ENCODE data around the gene R3HCC1L.
"Not testable (repeated sequence)": the region's sequence is repeated elsewhere in the genome, so short reads cannot be mapped to it uniquely, and the experiment has no call there.

R3HCC1L gene

GRCh38 chr10:98182351-98182915 lies 48.0 kb downstream of the R3HCC1L start:
- DNase-seq = not testable (repeated sequence)

DNA sequence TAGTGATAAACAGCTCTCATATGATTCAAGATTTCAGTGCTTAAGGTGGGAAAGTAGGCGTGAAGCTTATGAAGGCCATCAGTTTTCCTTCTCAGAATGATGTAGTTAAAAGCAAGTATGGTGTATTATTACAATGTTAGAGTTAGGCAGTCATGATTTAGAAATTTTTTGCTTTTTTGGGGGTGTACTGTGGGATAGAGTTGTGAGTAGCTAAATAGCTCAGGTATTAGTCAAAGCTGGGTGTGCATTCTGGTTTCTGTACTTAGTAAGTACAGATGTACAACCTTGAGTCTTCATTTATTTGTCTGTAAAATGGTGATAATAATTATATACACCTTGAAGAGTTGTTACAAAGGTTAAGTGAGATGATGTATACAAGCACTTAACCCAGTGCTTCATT lies 52.2 kb downstream of the R3HCC1L start:
- DNase-seq = no peak

GRCh38 chr10:98190773-98191172 lies 56.3 kb downstream of the R3HCC1L start:
- DNase-seq = not testable (repeated sequence)

- no peak for DNase-seq
These were observed 58.6 kb downstream of the R3HCC1L start for GRCh38 chr10:98193037-98193436.

- DNase-seq = no peak
These were observed 60.2 kb downstream of the R3HCC1L start for GRCh38 chr10:98194633-98195032.

- DNase-seq = no peak
These were observed 60.7 kb downstream of the R3HCC1L start for GRCh38 chr10:98195120-98195519.

DNA sequence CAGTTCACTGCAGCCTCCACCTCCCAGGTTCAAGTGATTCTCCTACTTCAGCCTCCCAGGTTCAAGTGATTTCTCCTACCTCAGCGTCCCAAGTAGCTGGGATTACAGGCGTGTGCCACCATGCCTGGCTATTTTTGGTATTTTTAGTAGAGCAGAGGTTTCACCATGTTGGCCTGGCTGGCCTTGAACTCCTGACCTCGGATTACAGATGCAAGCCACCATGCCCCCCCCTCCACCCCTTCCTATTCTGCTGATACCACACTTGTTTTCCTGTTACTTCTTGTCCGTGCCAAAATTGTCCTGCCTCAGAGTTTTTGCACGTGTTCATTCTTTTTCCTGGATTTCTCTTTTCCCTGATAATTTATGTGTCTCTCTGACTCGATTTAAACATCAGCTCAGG lies 62.5 kb downstream of the R3HCC1L start:
- DNase-seq = no peak

DNA sequence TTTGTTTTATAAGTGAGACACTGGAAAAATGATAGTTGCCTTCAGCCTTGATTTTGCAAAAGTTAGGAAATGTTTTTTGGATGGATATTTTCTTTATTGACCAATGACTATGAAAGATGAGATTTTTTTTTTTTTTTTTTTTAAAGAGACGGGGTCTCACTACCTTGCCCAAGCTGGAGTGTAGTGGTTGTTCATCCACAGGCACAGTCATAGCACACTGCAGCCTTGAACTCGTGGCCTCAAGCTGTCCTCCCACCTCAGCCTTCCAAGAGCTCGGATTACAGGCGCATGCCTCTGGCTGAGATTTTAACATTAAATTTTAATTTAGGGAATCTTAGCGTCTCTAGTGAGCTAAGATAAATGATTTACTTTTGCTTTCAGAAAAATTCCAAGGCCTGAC lies 67.3 kb downstream of the R3HCC1L start:
- no peak for DNase-seq

DNA sequence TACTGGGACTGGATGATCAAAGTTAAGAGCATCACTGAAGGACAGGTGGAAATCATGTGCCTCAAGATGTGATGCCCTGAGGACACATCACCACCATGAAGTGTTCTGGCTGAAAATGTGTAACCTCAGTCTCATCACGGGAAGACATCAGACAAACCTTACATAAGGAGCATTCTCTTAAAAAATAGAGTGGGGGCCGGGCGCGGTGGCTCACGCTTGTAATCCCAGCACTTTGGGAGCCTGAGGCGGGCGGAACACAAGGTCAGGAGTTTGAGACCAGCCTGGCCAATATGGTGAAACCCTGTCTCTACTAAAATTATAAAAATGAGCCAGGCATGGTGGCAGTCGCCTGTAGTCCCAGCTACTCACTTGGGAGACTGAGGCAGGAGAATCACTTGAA lies 67.9 kb downstream of the R3HCC1L start:
- DNase-seq = no peak

GRCh38 chr10:98205351-98205750 lies 70.9 kb downstream of the R3HCC1L start:
- no peak for DNase-seq

DNA sequence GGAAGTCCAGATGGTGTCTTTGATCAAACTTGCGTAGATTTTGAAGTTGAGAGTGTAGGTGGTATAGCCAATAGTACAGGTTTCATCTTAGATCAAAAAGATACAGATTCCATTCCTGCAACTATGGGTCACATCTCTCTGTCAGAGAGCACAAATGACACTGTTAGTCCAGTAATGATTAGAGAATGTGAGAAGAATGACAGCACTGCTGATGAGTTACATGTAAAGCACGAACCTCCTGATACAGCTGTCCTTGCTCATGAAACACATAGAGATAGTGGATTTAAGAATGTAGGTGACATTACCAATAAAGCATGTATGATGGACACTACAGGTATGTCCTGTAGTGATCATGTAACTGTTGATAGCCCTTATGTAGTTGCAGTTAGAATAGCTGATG lies 74.5 kb downstream of the R3HCC1L start:
- DNase-seq = no peak

DNA sequence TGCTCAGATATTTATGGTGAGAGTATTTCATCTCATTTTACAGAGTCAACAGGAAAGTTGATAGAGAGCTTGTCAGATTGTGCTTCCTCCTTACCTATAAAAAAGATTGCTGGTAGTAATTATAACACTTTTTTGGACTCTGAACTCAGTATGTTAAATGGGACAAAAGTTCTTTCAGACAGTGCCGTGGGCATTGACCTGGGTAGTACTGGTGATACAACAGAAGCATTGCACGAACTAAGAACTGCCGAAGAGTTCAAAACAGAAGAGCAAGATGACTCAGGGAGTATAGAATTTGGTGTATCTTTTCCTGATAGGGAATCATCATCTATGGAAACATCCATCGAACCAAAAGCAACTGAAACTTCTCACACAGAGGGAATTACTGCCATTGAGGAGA lies 75.0 kb downstream of the R3HCC1L start:
- DNase-seq = no peak

GRCh38 chr10:98212196-98212595 lies 77.7 kb downstream of the R3HCC1L start:
- DNase-seq = no peak

- no peak for DNase-seq
These were observed 79.3 kb downstream of the R3HCC1L start for GRCh38 chr10:98213740-98214139.

- no peak for DNase-seq
These were observed 80.9 kb downstream of the R3HCC1L start for GRCh38 chr10:98215373-98215772.

GRCh38 chr10:98217801-98218200 lies 83.3 kb downstream of the R3HCC1L start:
- no peak for DNase-seq

GRCh38 chr10:98223874-98224273 lies 89.4 kb downstream of the R3HCC1L start:
- DNase-seq = no peak

GRCh38 chr10:98224509-98224908 lies 90.1 kb downstream of the R3HCC1L start:
- no peak for DNase-seq

DNA sequence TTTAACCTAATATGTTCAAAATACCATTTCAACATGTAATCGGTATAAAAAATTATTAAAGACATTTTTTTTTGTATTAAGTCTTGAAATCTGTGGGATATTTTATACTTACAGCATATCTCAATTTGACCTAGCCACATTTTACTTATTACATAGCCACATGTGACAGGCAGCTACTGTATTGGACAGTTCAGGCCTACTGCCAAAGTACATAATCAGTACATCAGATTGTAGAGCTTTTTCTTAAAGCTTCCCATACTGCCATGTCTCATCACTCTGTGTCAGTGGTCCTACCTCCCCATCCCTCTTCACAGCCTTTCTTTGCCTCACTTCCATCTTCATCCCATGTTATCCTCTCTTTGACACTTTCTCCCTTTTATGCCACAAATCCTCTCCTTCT lies 90.5 kb downstream of the R3HCC1L start:
- no peak for DNase-seq

DNA sequence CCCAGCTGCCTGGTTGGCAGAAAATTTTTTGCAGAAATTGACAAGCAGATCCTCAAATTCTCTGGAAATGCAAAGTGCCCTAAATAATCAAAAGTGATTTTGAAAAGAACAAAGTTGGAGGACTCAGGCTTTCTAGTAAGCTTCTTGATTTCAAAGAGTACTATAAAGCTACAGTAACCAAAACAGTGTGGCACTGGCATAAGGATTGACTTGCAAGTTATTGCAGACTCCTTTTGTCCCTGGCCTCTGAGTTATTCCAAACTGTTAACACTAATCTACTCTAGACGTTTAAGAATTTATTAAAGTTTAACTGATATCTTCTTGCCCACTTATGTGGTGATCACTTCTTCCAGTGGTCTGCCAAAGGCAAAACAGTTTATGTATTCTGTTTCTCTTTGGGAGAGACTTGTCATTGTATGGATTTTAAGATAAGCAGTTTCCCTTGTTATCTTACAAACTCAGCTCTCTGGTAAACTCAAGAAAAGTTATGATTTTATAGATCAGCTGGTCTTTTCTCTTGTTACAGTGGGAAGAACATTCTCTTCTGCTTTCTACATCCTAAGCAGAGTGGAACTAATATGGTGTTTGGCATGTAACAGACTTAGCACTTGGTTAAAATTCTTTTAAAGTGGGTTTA lies 92.2 kb downstream of the R3HCC1L start:
- no peak for DNase-seq

GRCh38 chr10:98227713-98228112 lies 93.3 kb downstream of the R3HCC1L start:
- not testable (repeated sequence) for DNase-seq

DNA sequence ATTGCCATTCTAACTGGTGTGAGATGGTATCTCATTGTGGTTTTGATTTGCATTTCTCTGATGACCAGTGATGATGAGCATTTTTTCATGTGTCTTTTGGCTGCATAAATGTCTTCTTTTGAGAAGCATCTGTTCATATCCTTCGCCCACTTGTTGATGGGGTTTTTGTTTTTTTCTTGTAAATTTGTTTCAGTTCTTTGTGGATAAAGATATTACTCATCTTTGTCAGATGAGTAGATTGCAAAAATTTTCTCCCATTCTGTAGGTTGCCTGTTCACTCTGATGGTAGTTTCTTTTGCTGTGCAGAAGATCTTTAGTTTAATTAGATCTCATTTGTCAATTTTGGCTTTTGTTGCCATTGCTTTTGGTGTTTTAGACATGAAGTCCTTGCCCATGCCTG lies 93.8 kb downstream of the R3HCC1L start:
- not testable (repeated sequence) for DNase-seq

GRCh38 chr10:98231417-98231816 lies 97.0 kb downstream of the R3HCC1L start:
- no peak for DNase-seq

DNA sequence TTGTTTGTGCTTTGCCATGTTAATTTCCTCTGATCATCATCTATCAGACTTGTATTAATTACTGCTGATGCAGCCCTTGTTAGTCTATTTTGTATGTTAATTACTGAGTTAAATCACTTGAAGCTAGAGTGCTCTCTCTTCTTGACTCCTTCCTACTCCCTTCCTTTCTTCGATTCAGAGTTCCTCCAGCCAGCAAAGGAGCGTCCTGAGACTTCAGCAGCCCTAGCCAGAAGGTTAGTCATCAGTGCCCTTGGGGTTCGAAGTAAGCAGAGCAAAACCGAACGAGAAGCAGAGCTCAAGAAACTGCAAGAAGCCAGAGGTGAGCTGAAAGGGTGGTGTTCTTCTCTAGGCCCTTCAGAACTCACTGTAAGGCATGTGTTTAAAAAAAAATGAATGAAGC lies 101.4 kb downstream of the R3HCC1L start:
- no peak for DNase-seq

GRCh38 chr10:98236862-98237261 lies 102.4 kb downstream of the R3HCC1L start:
- no peak for DNase-seq

Data from hippocampal formation (tissue), 2 donors.